Hepatocyte (in vitro differentiated cells): ENCODE measurements around the gene ARFGEF3.

ENCODE experiments used
- EZH2 ChIP-seq: fragments of 200-600 bp; sonication (generic); IDR thresholded peaks from 2 replicates; pipeline ENCODE4 v1.6.1; 2016; ENCODE audit warnings: antibody characterized with exemption, mild to moderate bottlenecking, borderline replicate concordance
- TF ChIP-seq, protein P1 (sequence below): fragments of 200-600 bp; sonication (generic); IDR thresholded peaks from 2 replicates; pipeline ENCODE4 v1.5.1; 2016; ENCODE audit warnings: antibody characterized with exemption, mild to moderate bottlenecking; ENCODE audit not compliant: poor library complexity

DNA sequence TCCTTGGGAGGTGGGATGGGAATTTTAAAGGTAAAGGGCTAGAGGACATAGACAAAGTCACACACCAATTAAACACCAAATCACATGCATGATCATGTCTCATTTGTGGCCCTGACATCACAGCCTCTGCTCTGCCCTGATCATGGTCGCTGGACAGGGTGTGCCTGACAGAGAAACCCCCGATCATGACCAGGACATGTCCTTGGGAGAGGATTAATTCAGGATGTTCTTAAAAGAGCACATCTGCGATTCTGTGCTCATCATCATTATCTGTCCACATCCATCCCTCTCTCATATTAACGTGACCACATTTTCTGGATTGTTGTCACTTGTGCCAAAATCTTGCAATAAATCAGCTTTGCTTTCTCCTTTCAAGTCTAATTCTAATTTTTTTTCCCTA, 64.2 kb downstream of the ARFGEF3 start:
- TF ChIP-seq, protein P1, sequence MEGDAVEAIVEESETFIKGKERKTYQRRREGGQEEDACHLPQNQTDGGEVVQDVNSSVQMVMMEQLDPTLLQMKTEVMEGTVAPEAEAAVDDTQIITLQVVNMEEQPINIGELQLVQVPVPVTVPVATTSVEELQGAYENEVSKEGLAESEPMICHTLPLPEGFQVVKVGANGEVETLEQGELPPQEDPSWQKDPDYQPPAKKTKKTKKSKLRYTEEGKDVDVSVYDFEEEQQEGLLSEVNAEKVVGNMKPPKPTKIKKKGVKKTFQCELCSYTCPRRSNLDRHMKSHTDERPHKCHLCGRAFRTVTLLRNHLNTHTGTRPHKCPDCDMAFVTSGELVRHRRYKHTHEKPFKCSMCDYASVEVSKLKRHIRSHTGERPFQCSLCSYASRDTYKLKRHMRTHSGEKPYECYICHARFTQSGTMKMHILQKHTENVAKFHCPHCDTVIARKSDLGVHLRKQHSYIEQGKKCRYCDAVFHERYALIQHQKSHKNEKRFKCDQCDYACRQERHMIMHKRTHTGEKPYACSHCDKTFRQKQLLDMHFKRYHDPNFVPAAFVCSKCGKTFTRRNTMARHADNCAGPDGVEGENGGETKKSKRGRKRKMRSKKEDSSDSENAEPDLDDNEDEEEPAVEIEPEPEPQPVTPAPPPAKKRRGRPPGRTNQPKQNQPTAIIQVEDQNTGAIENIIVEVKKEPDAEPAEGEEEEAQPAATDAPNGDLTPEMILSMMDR, result no peak
- no peak for TF ChIP-seq EZH2
